GM19438 (cell line): ENCODE measurements around the gene RAD18.

Experiments
- ATAC-seq: cut with Tn5 transposase; IDR thresholded peaks from one replicate; pipeline ENCODE4 v1.9.1; 2021; ENCODE audit warnings: low read depth; ENCODE audit not compliant: unreplicated experiment

Gene RAD18

DNA sequence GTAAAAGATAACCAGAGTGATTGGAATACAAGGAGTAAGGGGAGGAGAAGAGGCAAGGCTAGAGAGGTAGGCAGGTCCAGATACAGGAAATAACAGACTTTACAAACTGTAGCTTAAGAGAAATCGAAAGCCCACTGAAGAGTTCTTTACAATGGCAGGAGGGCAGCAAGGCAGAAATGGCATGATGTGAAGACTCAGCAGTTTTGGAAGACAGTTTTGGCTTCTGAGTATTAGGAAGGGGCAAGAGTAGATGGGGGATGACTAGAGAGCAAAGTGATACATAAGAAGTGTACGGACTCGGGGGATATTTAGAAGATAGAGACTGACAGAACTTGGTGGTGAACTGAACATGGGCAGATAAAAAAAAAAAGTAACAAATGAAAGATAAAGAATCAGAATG, 54.1 kb downstream of the RAD18 start:
- ATAC-seq, result no peak

DNA sequence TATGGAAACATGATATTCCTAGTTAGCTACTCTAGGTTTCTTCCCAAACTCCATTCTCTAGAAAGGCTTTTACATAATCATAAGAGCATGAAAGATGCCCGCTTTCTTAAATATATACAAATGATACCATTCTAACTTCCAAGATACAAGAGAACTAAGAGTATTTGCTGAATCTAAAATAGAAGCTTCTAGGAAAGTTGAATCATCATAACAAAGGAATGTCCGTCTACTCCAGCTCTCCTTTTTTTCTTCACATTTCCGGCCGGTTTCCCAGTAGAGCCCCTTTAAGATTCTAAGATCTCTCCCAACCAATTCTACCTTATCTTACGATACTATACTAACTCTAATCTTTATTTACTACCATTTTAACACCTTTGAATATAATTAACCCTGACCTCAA, 60.1 kb downstream of the RAD18 start:
- ATAC-seq, result no peak

DNA sequence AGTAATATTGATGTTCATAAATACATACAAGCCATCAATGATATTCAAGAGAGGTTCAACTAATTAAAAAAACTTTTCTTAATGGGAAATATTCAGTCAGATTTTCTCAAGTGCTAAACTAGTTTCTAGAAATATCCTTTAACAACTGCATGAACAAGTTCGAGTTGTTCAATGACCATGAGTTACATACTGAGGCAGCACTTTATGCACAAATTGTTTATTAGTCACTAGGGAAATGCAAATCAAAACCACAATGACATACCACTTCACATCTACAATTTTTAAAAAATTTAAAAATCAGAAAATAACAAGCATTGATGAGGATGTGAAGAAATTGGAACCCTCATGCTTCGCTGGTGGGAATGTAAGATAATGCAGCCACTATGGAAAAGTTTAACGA, 62.4 kb downstream of the RAD18 start:
- ATAC-seq, result no peak

DNA sequence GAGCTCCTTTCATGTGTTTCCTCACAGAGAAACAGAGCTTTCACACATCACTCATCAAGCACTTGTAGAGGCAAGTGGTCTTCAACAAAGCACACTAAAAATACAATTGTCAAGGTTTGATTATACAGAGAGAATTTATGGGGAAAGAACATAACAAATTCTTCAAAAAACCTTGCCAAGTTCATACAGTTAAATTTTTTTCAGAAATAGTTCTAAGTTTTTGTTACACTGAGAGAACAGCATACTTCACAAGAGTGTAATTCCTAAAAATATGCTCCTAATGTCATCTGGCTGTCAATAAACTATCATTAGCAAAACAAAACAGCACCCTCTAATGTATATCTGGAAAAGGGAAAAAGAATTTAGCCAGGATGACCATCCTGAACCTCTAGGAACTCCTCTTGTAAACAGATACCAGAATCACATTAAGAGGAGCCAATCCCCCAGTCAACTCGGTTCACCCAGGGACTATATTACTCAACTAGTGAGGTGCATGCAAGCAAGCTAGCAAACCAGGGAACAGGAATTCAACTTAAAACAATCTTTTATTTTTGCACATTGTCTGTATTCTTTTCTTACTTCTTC, 63.3 kb downstream of the RAD18 start:
- ATAC-seq, result no peak

DNA sequence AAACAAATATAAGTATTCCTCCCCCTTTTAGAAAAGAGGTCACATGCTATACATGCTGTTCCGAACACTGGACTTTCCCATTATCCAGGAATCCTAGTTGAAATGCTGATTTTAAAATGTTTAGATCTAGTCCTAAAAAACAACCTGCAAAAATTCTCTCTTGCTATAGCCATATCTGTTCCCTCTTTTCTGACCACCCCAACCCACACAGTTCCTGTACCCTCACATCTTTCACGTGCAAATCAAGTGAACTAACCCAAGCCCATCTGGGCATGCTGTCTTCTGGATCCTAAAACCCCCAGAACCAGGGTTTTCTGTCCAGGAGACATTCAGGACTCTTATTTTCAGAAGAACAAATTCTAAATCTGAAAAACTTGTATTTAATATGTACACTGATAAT, 67.4 kb downstream of the RAD18 start:
- ATAC-seq, result no peak

DNA sequence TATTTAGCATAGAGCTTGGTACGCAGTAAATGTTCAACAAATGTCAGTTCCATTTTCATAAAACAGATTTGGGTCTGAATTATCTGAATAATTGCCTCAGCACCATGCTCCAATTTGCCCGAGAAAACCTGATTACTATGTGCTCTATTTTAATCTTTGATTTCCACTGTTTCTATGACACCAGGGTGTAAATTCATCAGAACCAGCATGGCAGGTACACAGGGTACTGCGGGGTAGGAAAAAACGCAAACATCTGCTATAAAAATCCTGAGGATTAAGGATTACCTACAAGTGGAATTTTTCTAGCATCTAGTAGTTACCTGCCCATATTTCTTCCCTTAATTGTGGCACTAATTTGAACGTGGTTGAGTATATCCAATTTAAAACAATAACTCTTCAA, 70.3 kb downstream of the RAD18 start:
- ATAC-seq, result no peak

DNA sequence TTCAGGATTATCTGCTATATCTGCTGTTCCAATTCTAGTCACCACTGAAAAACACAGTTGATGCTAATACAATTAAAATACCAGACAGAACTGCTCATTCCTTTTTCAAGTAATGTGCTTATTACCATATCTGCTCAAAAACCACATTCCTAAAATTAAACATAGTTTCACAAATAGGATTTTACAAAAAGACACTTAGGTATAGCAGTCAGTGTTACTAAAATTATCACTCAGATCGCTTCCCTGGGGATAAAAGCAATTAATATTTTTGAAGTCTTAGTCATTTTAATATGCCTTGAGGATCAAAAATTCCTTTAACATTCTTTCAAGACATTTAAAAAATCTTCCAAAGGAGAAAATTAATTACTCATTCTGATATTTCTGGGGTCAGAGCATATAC, 71.5 kb downstream of the RAD18 start:
- ATAC-seq, result no peak

DNA sequence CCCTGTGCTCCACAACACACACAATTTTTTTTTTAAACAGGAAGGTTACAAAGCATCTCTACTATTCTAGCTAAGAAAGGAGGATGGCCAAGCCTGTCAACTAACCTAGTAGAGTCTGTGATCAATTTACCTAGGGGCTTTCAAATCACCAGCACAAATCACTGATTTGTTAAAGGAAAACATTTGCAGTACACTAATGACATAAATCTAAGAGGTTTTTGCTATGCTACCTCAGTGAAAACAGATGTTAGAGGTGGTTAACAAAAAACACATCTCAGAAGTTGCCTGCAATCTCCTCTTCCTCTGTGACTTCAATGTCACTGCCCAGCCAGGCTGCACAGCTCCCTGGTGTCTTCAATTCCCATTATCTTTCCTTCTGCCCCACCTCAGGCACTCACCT, 72.0 kb downstream of the RAD18 start:
- ATAC-seq, result no peak

DNA sequence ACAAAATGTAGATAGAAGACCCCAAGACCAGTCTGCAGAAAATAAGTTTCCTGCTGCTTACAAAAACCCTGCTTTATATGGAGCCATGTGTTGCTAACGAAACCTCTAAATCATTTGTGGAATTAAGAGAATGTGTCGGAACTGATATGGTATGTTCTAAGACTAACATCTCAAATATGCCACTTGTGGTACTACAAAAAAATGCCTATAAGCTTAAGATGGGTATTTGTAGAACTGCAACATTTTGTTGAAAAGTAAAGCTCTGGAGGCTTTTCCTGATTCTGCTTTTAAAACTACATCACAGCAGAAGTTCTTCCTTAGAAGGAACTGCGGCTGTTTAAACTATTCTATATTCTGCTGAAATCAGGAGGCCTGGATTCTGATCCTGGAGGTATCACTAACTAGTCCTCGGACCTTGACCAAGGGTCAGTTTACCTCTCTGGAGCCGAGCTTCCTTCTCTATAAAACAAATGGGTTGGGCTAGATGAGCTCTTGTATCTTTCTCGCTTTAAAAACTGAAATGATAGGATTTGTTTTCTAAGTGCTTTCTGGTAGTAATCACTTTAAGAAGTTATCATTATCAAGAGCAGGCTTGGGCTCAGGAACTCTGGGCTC, 74.9 kb downstream of the RAD18 start:
- no peak for ATAC-seq

DNA sequence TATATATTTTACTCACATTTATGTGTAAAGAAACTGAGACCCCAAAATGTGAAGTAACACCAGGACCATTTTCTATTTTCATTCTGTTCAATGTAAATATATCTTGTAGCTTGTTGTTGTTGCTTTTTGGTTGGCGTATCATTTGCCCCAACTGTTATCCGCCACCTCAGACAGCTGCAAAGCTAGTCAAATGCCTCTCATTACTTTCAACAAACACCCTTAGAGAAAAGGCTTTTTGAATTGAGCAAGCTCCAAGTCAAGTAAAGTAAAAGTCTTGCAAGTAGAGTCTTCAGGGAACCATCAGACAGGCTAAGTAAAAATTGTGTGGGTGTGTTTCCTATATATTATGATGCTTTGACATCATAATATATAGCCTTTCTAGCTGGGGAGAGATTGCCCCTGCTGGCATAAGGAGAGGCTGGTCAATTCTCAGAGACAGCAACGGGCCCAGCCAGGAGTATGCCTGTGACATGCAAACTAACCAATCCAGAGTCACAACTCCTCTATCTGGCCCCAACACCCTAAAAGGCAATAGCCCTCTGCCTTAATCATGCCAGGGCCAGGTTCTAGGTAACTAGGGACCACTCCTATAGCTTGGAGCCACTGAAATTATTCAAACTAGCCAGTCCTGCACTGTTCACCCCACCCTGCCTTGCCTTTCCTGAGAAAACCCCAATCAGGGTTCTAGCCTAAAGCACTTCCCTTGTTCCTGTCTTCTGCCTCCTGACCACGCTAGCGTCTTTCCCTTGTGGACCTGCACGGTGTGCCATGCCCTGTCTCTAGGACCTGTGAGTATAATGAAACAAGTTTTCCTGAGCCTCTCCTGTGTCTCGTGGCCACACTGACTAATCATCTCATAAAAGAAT, 75.6 kb downstream of the RAD18 start:
- ATAC-seq, result no peak

DNA sequence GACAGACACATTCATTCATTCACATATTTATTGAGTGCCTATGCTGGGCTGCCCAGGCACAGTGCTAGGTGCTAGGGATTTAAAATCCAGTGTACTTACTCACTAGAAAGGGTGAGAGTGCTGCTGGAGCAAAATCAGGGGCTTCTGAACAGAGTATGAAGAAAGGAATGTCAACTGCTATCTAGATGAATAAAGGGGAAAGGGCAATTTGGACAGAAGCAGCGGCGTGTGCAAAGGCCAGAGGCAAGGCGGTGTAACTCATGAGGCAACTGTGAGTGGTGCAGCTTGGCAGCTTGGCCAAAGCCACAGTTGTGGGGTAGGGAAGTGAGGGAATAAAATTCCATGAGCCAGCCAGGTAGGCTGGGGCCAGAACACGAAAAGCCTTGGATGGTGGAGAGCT, 76.7 kb downstream of the RAD18 start:
- ATAC-seq, result no peak

DNA sequence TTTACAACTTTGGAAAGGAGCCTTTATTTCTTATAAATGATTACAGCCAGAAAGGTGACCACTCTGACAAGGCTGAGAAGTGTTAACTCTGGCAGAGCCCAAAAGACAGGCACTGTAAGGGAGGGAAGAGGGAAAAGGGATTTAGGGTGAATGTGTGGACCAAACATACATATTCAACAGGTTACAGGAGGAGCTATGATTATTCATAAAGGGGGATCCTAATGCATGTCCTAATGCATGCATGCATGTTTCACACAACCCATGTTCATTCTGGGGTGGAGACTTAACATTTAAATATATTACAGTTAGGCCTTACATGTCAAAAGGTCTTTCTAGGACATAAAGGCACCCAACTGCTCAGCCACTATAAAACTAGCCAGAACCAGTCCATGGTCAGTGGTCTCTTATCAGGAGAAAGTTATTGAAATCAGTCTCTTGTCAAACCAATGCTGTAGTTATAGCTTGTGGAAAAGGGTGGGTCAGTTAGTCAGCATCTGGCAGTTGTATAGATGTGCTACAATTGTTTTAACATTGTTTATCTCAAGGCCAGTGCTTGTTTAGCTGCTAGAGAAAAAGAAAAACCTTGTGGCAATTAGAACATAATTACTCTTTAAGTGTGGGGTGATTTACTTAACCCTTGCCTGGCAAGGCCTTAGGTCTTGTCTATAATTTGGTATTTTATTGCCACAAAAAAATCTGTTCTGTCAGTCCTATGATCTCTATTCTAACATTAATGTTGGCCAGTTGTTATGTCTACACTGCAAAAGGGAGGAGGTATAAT, 77.5 kb downstream of the RAD18 start:
- no peak for ATAC-seq

DNA sequence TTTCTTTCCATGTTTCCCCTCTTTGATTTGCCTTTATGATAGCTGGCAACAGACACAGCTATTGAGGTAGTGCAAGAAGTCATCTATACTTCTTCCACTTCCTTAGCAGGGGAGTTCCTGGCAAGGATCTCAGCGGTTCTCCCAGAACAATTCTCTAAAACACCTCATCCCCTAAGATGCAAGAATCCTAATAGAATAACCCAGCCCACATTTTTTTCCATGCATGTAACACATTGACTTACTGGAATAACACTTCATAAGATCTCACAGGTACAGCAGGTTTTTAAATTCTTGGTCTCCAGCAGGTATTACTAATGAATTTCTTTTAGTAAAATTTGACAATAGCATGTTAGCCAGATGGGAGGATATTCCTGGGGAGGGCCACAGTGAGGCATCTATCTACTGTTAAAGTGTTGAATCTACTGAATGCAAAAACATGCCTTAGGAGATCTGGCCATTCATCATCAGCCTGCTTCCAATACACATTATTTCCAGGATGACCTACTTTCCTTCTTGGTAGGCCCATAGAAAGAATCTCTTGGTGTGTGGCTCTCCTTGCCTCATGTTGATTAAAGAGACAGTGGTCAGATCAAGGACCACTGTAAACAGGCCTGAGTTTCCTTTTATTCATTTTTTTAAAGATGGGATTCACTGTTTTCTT, 78.5 kb downstream of the RAD18 start:
- no peak for ATAC-seq

DNA sequence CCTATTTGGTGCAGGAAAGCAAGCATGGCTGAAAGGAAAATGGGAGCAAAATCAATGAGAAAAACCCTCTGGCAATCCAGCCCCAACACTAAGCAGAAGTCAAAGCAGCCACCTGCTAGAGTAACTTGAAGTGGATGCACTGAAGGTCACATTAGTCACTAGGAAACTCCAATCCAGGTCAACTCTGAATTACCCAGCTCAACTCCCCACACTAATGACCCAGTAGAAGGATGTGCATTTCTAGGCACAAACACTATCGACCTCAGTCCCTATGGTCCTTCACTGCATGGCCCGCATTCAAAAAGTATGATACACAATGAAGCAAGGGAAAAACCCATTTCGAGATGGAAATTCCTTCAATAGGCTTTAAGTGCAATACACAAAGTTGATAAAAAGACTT, 80.6 kb downstream of the RAD18 start:
- ATAC-seq, result no peak

DNA sequence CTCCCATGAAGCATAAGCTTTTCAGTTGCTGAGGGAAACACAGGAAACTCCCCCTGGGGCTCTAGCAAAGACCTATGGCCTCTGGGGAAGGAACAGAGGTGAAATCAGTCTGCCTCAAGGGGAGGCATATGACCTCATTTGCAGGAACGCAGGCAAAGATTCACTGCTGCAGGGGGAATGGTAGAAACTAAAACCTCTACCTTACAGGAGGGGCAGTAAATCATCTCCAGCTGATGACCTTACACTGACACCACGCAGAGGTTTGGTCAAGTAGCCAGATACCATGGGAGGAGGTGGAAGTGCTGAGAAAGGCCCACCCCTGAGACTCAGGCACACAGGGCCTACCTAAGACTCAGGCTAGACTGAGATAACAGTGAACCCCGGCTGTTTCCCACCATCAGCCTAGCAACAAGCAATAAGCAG, 81.1 kb downstream of the RAD18 start:
- no peak for ATAC-seq

DNA sequence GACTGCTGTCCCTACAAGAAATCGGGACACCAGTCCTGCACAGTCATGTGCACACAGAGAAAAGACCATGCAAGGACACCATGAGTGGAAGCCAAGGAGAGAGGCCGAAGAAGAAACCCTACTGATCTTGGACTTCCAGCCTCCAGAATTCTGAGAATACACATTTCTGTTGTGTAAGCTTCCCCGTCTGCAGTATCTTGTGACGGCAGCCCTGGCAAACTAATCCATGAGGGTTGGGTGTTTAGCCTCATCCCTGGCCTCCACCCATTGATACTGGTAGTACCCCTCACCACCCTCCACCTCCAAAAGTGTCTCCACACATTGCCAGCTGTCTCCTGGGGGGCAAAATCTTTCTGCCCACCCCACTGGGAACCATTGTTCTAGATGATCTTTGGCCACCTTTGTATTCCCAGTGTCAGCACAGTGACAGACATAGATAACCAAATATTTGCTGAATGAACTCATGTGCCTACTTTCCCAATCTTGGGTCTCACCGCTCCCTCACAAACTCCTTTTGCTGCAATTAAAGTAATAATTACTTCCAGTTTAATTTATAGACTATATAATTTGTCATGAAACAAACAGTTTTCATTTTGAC, 83.8 kb downstream of the RAD18 start:
- ATAC-seq, result no peak

DNA sequence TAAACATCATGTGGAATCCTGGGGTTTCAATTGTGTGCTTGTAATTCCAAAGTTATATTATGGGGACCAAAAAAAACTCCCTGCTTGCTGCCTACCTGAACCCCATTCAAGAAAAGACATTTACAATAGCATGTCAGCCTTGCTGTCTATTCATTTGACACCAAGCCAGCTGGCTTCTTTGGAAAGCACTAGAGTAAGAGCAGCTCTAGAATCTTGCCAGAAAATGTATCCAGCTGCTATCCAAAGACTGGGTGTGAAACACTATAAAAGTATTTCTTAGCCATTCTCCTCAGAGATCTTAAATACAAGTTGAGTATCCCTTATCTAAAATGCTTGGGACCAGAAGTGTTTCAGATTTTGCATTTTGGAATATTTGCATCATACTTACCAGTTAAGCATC, 87.4 kb downstream of the RAD18 start:
- ATAC-seq, result no peak

DNA sequence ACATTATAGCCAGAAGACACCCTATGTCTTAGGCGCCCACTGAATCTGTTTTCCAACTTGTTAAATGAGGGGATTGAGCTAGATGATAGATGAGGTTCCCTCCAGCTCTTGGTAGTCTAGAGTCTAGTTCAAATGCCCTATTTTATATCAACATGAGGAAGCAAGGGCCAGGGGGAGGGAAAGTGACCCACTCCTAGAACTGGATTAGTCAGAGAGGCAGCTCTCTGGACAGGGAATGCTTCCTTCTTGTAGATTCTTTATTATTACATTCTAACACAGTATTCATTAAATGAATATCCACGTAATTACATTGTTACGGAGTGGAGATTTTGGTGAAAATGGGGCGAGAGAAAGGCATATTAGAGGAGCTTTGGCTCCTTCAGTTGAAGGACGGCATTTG, 89.5 kb downstream of the RAD18 start:
- ATAC-seq, result no peak

DNA sequence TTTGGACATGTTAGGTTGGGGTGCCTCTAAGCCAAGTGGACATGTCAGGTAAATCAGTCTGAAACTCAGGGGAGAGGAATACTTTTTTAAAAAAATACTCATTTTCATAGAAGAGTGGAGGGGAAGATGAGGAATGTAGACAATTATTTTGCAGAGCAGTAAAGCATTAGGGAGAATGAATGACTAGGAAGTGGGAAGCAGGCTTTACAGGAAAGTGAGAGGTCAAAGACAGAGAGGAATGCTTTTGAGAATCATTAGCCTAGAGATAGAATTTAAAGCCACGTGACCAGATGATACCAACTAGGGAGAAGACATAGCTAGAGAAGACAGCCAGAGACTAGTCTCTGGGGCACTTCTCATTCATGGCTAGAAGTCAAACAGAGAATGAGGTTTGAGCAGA, 91.0 kb downstream of the RAD18 start:
- ATAC-seq, result no peak

DNA sequence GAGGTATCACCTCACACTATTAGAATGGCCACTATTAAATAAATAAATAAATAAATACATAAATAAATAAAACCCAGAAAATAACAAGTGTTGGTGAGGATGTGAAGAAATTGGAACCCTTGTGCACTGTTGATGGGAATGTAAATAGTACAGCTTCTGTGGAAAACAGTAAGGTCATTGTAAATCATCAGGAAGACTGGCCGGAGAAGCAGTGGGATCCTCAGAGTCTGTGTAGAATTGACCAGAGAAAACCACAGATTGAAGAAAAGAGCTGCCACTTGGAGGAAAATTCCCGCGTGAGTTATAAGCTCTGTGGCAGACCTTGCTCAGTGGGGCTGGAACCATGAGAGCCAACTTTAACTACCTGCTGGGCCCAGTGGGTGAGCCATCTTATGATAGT, 92.0 kb downstream of the RAD18 start:
- no peak for ATAC-seq
